HTERT RPE-1 (cell line): ENCODE data around the gene HELB.

ENCODE experiments used
- in situ Hi-C: fragments of 300-500 bp; cut with MboI; formaldehyde crosslinking; loops from 4 replicates; pipeline ENCODE4 v1.14.3; 2020; ENCODE audit warnings: low sequenced_read_pairs

HELB gene

GRCh38 chr12:66354291-66354690 is 52.0 kb downstream of the HELB start:
- in situ Hi-C loops: no loop called here

- in situ Hi-C loops: no loop called here
These were observed 57.0 kb downstream of the HELB start for GRCh38 chr12:66359300-66359699.

GRCh38 chr12:66361703-66362102 is 59.4 kb downstream of the HELB start:
- in situ Hi-C loops: no loop called here

GRCh38 chr12:66365718-66366490 is 63.6 kb downstream of the HELB start:
- in situ Hi-C loops: no loop called here

- in situ Hi-C loops: no loop called here
These were observed 64.8 kb downstream of the HELB start for GRCh38 chr12:66367015-66367667.

- in situ Hi-C loops: no loop called here
These were observed 69.7 kb downstream of the HELB start for GRCh38 chr12:66371982-66372381.

- in situ Hi-C loops: no loop called here
These were observed 73.3 kb downstream of the HELB start for GRCh38 chr12:66375560-66375959.

- in situ Hi-C loops: no loop called here
These were observed 77.3 kb downstream of the HELB start for GRCh38 chr12:66379616-66380015.

GRCh38 chr12:66380769-66381535 is 78.7 kb downstream of the HELB start:
- in situ Hi-C loops: no loop called here

- in situ Hi-C loops: no loop called here
These were observed 84.8 kb downstream of the HELB start for GRCh38 chr12:66387117-66387516.
